ENCODE measurements around the gene LSG1. TPM values are rescaled to one million over a fixed set of nuclear protein-coding genes. Genes with fewer than 3 reads are reported as not detected.
A peak's percentile ranks its signal among the peaks of the same experiment; 100 is the strongest.
"Not testable (repeated sequence)": the region's sequence is repeated elsewhere in the genome, so short reads cannot be mapped to it uniquely, and the experiment has no call there.

LSG1 gene
- total RNA-seq, 1 donor from 2014 or later: 40.9 TPM

DNA sequence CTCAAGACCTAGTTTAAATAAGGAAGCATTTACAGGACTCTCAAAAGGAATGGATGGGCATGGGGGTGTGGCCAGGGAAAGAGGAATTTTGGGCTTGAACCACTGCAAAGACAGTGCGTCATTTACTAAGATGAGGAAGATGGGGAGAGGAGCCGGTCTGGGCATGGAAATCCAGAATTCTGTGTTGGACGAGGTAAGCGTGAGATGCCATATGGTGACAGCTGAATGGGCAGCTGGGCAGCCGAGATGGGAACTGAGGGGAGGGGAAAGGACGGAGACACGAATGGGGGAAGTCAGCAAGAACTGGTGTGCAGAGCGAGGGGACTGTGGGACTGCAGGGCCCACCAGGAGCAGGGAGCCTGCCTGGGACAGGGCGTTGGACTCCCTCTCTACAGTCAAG lies 63.0 kb downstream of the LSG1 start:
- Histone ChIP-seq H3K36me3 (peaks cover 13% of the 10 kb centered on the region), H3K4me3 (no peak overlapping the region), H3K9me3 (no peaks in the 10 kb centered on the region), H3K4me1 (no peaks in the 10 kb centered on the region), H3K27ac (no peak overlapping the region), H3K27me3 (ENCODE audit: low read depth) (no peaks in the 10 kb centered on the region)
- DNase-seq (no peak), ATAC-seq (no peak)
- intact Hi-C loops (cut with DNase I): no loop called here
- TF ChIP-seq, protein P1, sequence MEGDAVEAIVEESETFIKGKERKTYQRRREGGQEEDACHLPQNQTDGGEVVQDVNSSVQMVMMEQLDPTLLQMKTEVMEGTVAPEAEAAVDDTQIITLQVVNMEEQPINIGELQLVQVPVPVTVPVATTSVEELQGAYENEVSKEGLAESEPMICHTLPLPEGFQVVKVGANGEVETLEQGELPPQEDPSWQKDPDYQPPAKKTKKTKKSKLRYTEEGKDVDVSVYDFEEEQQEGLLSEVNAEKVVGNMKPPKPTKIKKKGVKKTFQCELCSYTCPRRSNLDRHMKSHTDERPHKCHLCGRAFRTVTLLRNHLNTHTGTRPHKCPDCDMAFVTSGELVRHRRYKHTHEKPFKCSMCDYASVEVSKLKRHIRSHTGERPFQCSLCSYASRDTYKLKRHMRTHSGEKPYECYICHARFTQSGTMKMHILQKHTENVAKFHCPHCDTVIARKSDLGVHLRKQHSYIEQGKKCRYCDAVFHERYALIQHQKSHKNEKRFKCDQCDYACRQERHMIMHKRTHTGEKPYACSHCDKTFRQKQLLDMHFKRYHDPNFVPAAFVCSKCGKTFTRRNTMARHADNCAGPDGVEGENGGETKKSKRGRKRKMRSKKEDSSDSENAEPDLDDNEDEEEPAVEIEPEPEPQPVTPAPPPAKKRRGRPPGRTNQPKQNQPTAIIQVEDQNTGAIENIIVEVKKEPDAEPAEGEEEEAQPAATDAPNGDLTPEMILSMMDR (IDR thresholded peaks at IDR 0.05): no peak

DNA sequence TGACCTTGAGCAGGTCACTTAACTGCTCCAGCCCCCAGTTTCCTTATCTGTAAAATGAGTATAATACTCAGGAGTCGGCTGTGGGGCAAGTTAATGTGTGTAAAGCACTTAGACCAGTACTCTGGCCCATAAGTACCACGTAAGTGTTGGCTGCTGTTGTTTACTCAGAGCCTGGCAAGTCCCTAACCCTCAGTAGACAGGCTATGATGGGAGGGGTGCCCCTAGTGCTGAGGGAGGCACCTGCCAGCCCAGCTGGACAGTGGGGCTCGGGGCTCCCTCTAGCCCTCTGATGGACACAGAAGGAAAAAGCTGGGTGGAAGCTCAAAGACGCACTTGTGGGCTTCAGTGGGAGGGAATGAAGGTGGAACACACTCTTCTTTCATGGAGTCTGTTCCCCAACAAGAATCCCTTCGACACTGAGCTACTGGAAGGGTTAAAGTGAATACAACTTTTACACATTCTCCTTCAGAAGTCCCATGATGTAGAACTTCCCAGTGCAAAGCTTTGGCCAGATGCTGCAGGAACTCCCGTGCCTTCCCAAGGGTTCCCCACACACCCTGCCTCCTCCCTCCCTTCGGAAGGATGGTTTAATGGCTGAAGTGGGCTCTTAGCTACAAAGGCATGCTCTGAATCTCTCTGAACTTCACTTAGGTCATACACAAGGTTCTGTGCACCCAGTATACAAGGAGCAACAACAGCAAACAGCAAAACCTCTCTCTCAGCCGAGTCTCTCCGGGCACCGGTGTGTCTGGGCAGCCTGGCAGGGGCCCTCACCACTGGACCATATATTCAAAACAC lies 64.2 kb downstream of the LSG1 start:
- DNase-seq: no peak
- intact Hi-C loops (cut with DNase I): no loop called here
- peak; percentile 90 to 97 for ATAC-seq
- TF ChIP-seq, protein P1 (IDR thresholded peaks at IDR 0.05): no peak
- Histone ChIP-seq H3K4me3 (peak overlapping the region; percentile 0), H3K36me3 (peaks cover 19% of the 10 kb centered on the region), H3K9me3 (no peaks in the 10 kb centered on the region), H3K27ac (no peak overlapping the region), H3K4me1 (no peaks in the 10 kb centered on the region), H3K27me3 (ENCODE audit: low read depth) (no peaks in the 10 kb centered on the region)

DNA sequence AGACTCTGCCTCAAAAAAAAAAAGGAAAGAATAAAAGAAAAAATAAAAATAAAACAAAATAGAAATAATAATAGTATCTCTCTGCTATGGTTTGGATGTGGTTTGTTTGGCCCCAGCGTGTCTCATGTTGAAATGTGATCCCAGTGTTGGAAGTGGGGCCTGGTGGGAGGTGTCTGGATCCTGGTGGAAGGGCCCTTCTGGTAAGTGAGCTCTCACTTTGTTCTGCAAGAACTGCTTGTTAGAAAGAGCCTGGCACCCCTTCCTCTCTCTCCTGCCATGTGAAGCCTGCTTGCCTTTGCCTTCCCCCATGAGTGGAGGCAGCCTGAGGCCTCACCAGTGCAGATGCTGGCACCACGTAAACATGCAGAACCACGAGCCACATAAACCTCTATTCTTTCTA lies 65.0 kb downstream of the LSG1 start:
- peak; percentile 28 to 31 for ATAC-seq
- Histone ChIP-seq H3K9me3 (no peaks in the 10 kb centered on the region), H3K36me3 (peaks cover 22% of the 10 kb centered on the region), H3K27ac (no peak overlapping the region), H3K27me3 (ENCODE audit: low read depth) (no peaks in the 10 kb centered on the region), H3K4me1 (no peaks in the 10 kb centered on the region), H3K4me3 (no peak overlapping the region)
- TF ChIP-seq, protein P1 (IDR thresholded peaks at IDR 0.05): no peak
- intact Hi-C loops (cut with DNase I): no loop called here
- DNase-seq: no peak

DNA sequence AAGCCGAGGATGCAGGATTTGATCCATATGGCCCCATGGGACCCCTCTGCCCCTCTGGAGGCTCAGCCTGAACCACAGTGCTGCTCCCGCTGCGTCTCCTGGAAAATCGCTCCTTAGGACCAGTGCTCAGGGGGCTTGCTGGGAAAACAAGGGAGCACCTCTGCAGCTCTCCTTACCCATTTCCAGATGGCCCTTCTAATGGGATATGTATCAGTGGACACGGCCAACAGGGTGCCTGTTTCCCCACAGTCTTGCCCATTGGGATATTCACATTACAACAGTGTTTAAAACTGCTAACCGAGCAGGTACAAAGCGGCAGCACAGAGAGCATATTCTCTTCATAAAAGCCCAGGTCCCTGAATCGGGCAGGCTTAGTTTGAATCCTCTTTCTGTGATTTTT lies 65.8 kb downstream of the LSG1 start:
- Histone ChIP-seq H3K9me3 (no peaks in the 10 kb centered on the region), H3K4me3 (no peak overlapping the region), H3K27me3 (ENCODE audit: low read depth) (no peaks in the 10 kb centered on the region), H3K4me1 (no peaks in the 10 kb centered on the region), H3K27ac (no peak overlapping the region), H3K36me3 (peaks cover 22% of the 10 kb centered on the region)
- intact Hi-C loops (cut with DNase I): no loop called here
- DNase-seq (no peak), ATAC-seq (no peak)
- TF ChIP-seq, protein P1 (IDR thresholded peaks at IDR 0.05): no peak

DNA sequence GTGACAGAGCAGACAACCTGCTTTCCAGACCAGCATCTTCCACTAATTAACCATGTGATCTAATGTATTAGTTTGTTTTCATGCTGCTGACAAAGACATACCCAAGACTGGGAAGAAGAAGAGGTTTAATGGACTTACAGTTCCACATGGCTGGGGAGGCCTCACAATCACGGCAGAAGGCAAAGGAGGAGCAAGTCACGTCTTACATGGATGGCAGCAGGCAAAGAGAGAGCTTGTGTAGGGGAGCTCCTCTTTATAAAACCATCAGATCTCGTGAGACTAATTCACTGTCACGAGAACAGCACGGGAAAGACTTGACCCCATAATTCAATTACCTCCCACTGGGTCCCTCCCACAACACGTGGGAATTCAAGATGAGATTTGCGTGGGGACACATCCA lies 66.7 kb downstream of the LSG1 start:
- H3K27me3 ChIP-seq (ENCODE audit: low read depth); H3K4me3 ChIP-seq; H3K27ac ChIP-seq; ATAC-seq; H3K9me3 ChIP-seq; DNase-seq; intact Hi-C loops (cut with DNase I); H3K4me1 ChIP-seq: not testable (repeated sequence)
- H3K36me3 ChIP-seq: peaks cover 22% of the 10 kb centered on the region

DNA sequence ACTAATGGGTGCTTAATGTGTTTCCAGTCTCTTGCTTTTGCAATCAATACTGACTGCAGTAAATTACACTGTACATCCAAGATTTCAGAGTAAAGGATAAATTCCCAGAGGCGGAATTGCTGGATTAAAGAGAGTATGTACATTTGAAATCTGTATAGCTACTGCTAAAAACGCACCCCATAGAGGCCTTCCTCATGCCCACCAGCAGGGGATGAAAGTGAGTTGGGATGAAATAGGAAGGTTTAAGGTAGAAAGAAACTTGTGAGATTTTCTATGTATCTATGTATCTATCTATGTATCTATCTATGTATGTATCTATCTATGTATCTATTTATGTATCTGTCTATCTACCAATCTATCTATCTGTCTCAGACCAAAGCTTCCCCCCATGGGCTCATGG lies 67.2 kb downstream of the LSG1 start:
- TF ChIP-seq, protein P1 (IDR thresholded peaks at IDR 0.05): peak; percentile 25
- Histone ChIP-seq H3K27ac (no peak overlapping the region), H3K27me3 (ENCODE audit: low read depth) (no peaks in the 10 kb centered on the region), H3K9me3 (no peaks in the 10 kb centered on the region), H3K36me3 (peaks cover 22% of the 10 kb centered on the region), H3K4me3 (no peak overlapping the region), H3K4me1 (no peaks in the 10 kb centered on the region)
- intact Hi-C loops (cut with DNase I): no loop called here
- DNase-seq: no peak
- no peak for ATAC-seq
